H9 (cell line): ENCODE measurements around the gene PFN4. TPM values are rescaled to one million over a fixed set of nuclear protein-coding genes. Genes with fewer than 3 reads are reported as not detected.

Source experiments
- DNase-seq: peaks from one replicate; pipeline ENCODE4 v3.0.0-alpha.2; 2017
- H2AFZ ChIP-seq: one replicate; pipeline ENCODE4 v1.6.1; 2013; ENCODE audit warnings: mild to moderate bottlenecking, low read length, control low read depth, moderate library complexity
- H2AK5ac ChIP-seq: 2 replicates; pipeline ENCODE4 v1.6.1; 2013; ENCODE audit warnings: low read length, control low read depth, mixed read lengths; ENCODE audit not compliant: insufficient read length
- H2BK120ac ChIP-seq: one replicate; pipeline ENCODE4 v1.6.1; 2013; ENCODE audit warnings: low read depth, mild to moderate bottlenecking, low read length, control low read depth, inconsistent platforms; ENCODE audit not compliant: poor library complexity, severe bottlenecking
- H2BK12ac ChIP-seq: 2 replicates; pipeline ENCODE4 v1.6.1; 2013; ENCODE audit warnings: low read length, control low read depth, mixed read lengths, low read depth; ENCODE audit not compliant: insufficient read length
- H2BK15ac ChIP-seq: 2 replicates; pipeline ENCODE4 v1.6.1; 2013; ENCODE audit warnings: low read depth, low read length, control low read depth
- H2BK20ac ChIP-seq: one replicate; pipeline ENCODE4 v1.6.1; 2013; ENCODE audit warnings: low read depth, mild to moderate bottlenecking, low read length, control low read depth, inconsistent platforms; ENCODE audit not compliant: poor library complexity, severe bottlenecking
- H2BK5ac ChIP-seq: 2 replicates; pipeline ENCODE4 v1.6.1; 2013; ENCODE audit warnings: low read length, control low read depth, mixed read lengths; ENCODE audit not compliant: insufficient read length
- H3K14ac ChIP-seq: 2 replicates; pipeline ENCODE4 v1.6.1; 2013; ENCODE audit warnings: low read length, control low read depth; ENCODE audit not compliant: insufficient read depth
- H3K18ac ChIP-seq: 2 replicates; pipeline ENCODE4 v1.6.1; 2013; ENCODE audit warnings: low read depth, mild to moderate bottlenecking, mixed read lengths, low read length, control low read depth; ENCODE audit not compliant: insufficient read length
- H3K23ac ChIP-seq: 2 replicates; pipeline ENCODE4 v1.6.1; 2013; ENCODE audit warnings: low read length, control low read depth, mixed read lengths, low read depth; ENCODE audit not compliant: insufficient read length
- H3K23me2 ChIP-seq: 2 replicates; pipeline ENCODE4 v1.6.1; 2013; ENCODE audit warnings: low read depth, mild to moderate bottlenecking, mixed read lengths, low read length, control low read depth; ENCODE audit not compliant: insufficient read length, poor library complexity, severe bottlenecking
- H3K27ac ChIP-seq: 2 replicates; pipeline ENCODE4 v1.5.1; 2013; ENCODE audit warnings: low read length, control low read depth, mixed read lengths, low read depth; ENCODE audit not compliant: insufficient read length
- H3K27me3 ChIP-seq: 2 replicates; pipeline ENCODE4 v1.6.1; 2013; ENCODE audit warnings: low read length, control low read depth, inconsistent platforms; ENCODE audit not compliant: insufficient read depth
- H3K4ac ChIP-seq: 2 replicates; pipeline ENCODE4 v1.6.1; 2013; ENCODE audit warnings: low read depth, mild to moderate bottlenecking, control low read depth, inconsistent platforms, low read length, moderate library complexity
- H3K4me1 ChIP-seq: 2 replicates; pipeline ENCODE4 v1.6.1; 2013; ENCODE audit warnings: low read length, control low read depth, inconsistent platforms; ENCODE audit not compliant: insufficient read depth
- H3K4me2 ChIP-seq: 2 replicates; pipeline ENCODE4 v1.6.1; 2013; ENCODE audit warnings: low read length, control low read depth, mixed read lengths; ENCODE audit not compliant: insufficient read length, insufficient read depth
- H3K56ac ChIP-seq: 2 replicates; pipeline ENCODE4 v1.6.1; 2013; ENCODE audit warnings: low read depth, mild to moderate bottlenecking, mixed read lengths, low read length, control low read depth; ENCODE audit not compliant: insufficient read length
- H3K79me1 ChIP-seq: 2 replicates; pipeline ENCODE4 v1.6.1; 2013; ENCODE audit warnings: low read depth, mild to moderate bottlenecking, moderate library complexity, low read length, control low read depth, inconsistent platforms; ENCODE audit not compliant: insufficient read depth, poor library complexity, severe bottlenecking
- H3K79me2 ChIP-seq: 2 replicates; pipeline ENCODE4 v1.6.1; 2013; ENCODE audit warnings: low read length, control low read depth, inconsistent platforms; ENCODE audit not compliant: insufficient read depth
- H3K9ac ChIP-seq: 2 replicates; pipeline ENCODE4 v1.6.1; 2013; ENCODE audit warnings: low read length, control low read depth, mixed read lengths; ENCODE audit not compliant: insufficient read length; ENCODE audit errors: extremely low read depth
- H3K9me3 ChIP-seq: one replicate; pipeline ENCODE4 v1.6.1; 2013; ENCODE audit warnings: low read depth, low read length, inconsistent platforms; ENCODE audit not compliant: control insufficient read depth
- H3T11ph ChIP-seq: one replicate; pipeline ENCODE4 v1.6.1; 2013; ENCODE audit warnings: mild to moderate bottlenecking, low read length, control low read depth, inconsistent platforms
- H4K20me1 ChIP-seq: one replicate; pipeline ENCODE4 v1.6.1; 2013; ENCODE audit not compliant: control insufficient read depth, insufficient read length, insufficient read depth
- H4K5ac ChIP-seq: 2 replicates; pipeline ENCODE4 v1.6.1; 2013; ENCODE audit warnings: low read depth, mild to moderate bottlenecking, mixed read lengths, low read length, control low read depth; ENCODE audit not compliant: insufficient read length
- H4K8ac ChIP-seq: replicated peaks from 2 replicates; pipeline ENCODE4 v1.6.1; 2013; ENCODE audit warnings: low read length, control low read depth, mixed read lengths, low read depth; ENCODE audit not compliant: insufficient read length
- H4K91ac ChIP-seq: 2 replicates; pipeline ENCODE4 v1.6.1; 2013; ENCODE audit warnings: low read depth, mild to moderate bottlenecking, moderate library complexity, mixed read lengths, low read length, control low read depth; ENCODE audit not compliant: insufficient read length
- H3K27ac Mint-ChIP-seq, 3 experiments: 2 replicates in 2 of 3; 3 replicates in 1 of 3; pipeline ENCODE4 v1.8.0; 2020 to 2021; ENCODE audit warnings: mixed read lengths in 3 of 3, mild to moderate bottlenecking in 1 of 3, moderate library complexity in 1 of 3
- H3K27me3 Mint-ChIP-seq: 2 replicates; pipeline ENCODE4 v1.8.0; 2021; ENCODE audit warnings: low read depth, mild to moderate bottlenecking, moderate library complexity, mixed read lengths
- H3K36me3 Mint-ChIP-seq, 3 experiments: 2 replicates in 2 of 3; 3 replicates in 1 of 3; pipeline ENCODE4 v1.8.0; 2020 to 2021; ENCODE audit warnings: low read depth in 3 of 3, mixed read lengths in 3 of 3; ENCODE audit not compliant: insufficient read depth in 1 of 3
- H3K4me1 Mint-ChIP-seq, 2 experiments: 2 replicates each; pipeline ENCODE4 v1.8.0; 2020; ENCODE audit warnings: mixed read lengths in 2 of 2
- H3K4me3 Mint-ChIP-seq, 2 experiments: 2 replicates in 1 of 2; 3 replicates in 1 of 2; pipeline ENCODE4 v1.8.0; 2020 to 2021; ENCODE audit warnings: mild to moderate bottlenecking in 2 of 2, mixed read lengths in 2 of 2, moderate library complexity in 1 of 2
- H3K9me3 Mint-ChIP-seq, 2 experiments: 2 replicates in 1 of 2; 3 replicates in 1 of 2; pipeline ENCODE4 v1.8.0; 2020; ENCODE audit warnings: mild to moderate bottlenecking in 2 of 2, mixed read lengths in 2 of 2, moderate library complexity in 1 of 2
- CTCF ChIP-seq: fragments of 200-600 bp; sonication (generic); conservative IDR thresholded peaks from 3 replicates; pipeline ENCODE4 v1.8.0; 2021; ENCODE audit warnings: antibody characterized with exemption, mild to moderate bottlenecking
- WGBS: extraction: QIAGEN DNeasy Blood & Tissue Kit; methylation state at CpG from one replicate; pipeline ENCODE4 v1.1.7; 2013; ENCODE audit warnings: missing lambda C conversion rate, low lambda C conversion rate, mixed read lengths; ENCODE audit not compliant: insufficient read length; ENCODE audit errors: extremely low coverage; 5-methylcytosine and 5-hydroxymethylcytosine counted together
- total RNA-seq: library from RNA; stranded (reverse); gene quantifications from 2 replicates; pipeline ENCODE4 v1.2.1, GENCODE V29; 2021

Gene PFN4
- total RNA-seq, 1 experiment from 2014 or later = not detected

GRCh38 chr2:24164416-24164973 is 41.4 kb upstream of the PFN4 start:
- Histone ChIP-seq H2BK5ac (no peak overlapping the region), H3T11ph (no peak overlapping the region), H3K23ac (no peak overlapping the region), H3K18ac (no peak overlapping the region), H4K91ac (no peak overlapping the region), H3K9ac (no peak overlapping the region), H3K79me1 (no peaks in the 10 kb centered on the region), H2AFZ (no peak overlapping the region), H3K79me2 (no peaks in the 10 kb centered on the region), H2BK15ac (no peak overlapping the region), H3K4ac (no peak overlapping the region), H3K56ac (no peak overlapping the region), H2BK12ac (no peak overlapping the region), H4K8ac (no peak overlapping the region), H3K9me3 (no peaks in the 10 kb centered on the region), H3K4me1 (no peaks in the 10 kb centered on the region), H4K5ac (no peak overlapping the region), H3K27me3 (no peaks in the 10 kb centered on the region; the same call in 1 of the 2 replicates), H2BK20ac (no peak overlapping the region), H2BK120ac (no peak overlapping the region), H4K20me1 (no peaks in the 10 kb centered on the region), H3K4me2 (no peak overlapping the region), H3K23me2 (no peaks in the 10 kb centered on the region), H3K14ac (no peak overlapping the region), H2AK5ac (no peak overlapping the region), H3K27ac (no peak overlapping the region)
- Mint-ChIP-seq H3K36me3 (peaks cover 0 to 5% (median 0%) of the 10 kb centered on the region in 3 experiments; a peak in 3 of 7 replicates), H3K4me1 (peaks cover 7 to 12% of the 10 kb centered on the region in 2 experiments), H3K9me3 (peaks cover 8 to 11% of the 10 kb centered on the region in 2 experiments; a peak in 4 of 5 replicates), H3K27ac (no peak overlapping the region), H3K27me3 (no peaks in the 10 kb centered on the region; the same call in 1 of the 2 replicates), H3K4me3 (no peak overlapping the region)
- peak; percentile 84 for TF ChIP-seq CTCF
- WGBS = no CpG with 5 or more reads among the region's 8 CpGs
- peak; percentile 69 for DNase-seq
